UCSD-AML1 (cell line): Measurements from ENCODE around the gene NXPH2.

ENCODE experiments used
- DNase-seq: peaks from one replicate; lab custom pipeline; 2025; ENCODE audit not compliant: unreplicated experiment; lab: John Stamatoyannopoulos, UW

The NXPH2 gene

DNA sequence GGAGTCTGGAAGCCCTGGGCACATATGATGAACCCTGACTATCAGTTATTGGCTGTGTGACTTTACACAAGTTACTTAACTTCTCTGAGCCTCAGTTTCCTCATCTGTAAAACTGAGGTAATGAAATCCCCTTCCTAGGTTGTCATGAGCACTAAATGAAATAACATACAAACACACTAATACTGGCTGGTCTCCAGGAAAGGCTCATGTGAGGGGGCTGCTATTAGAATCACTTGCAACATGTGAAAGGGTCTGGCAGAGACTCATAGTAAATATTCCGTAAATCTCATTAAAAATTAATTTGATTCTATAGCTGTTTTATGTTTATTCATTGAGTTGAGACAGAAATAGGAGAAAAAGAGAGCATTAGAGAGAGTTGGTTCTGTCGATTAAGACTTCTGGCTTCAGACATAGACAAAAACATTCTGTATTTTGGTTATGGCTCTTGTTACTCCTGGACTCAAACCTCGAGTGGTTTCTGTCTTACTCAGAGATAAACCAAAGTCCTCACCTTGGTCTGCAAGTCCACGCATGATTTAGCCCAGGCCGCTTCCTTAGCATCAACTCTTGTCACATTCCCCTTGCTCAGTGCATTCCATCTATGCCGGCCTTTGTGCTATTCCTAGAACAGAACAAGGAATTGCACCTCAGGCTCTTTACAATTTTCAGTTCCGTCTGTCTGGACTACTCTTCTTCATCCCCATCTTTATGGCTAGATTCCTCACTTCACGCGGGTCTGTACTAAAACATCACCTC, 139.1 kb downstream of the NXPH2 start:
- DNase-seq = no peak

GRCh38 chr2:138637686-138638085, 142.5 kb downstream of the NXPH2 start:
- DNase-seq = no peak

GRCh38 chr2:138637061-138637460, 143.1 kb downstream of the NXPH2 start:
- DNase-seq = no peak

GRCh38 chr2:138633049-138633448, 147.1 kb downstream of the NXPH2 start:
- DNase-seq = no peak

GRCh38 chr2:138632066-138632620, 148.0 kb downstream of the NXPH2 start:
- DNase-seq = no peak

- no peak for DNase-seq
Measured at GRCh38 chr2:138630164-138630563, 150.0 kb downstream of the NXPH2 start.

GRCh38 chr2:138626148-138626547, 154.0 kb downstream of the NXPH2 start:
- DNase-seq = no peak

- no peak for DNase-seq
Measured at GRCh38 chr2:138622613-138623012, 157.6 kb downstream of the NXPH2 start.

GRCh38 chr2:138621139-138621538, 159.1 kb downstream of the NXPH2 start:
- DNase-seq = no peak

GRCh38 chr2:138620431-138620830, 159.8 kb downstream of the NXPH2 start:
- DNase-seq = no peak
